Muscle layer of colon (tissue), 2 donors: Measurements from ENCODE around the gene REEP2.
A peak's percentile ranks its signal among the peaks of the same experiment; 100 is the strongest.
"Not testable (repeated sequence)": the region's sequence is repeated elsewhere in the genome, so short reads cannot be mapped to it uniquely, and the experiment has no call there.

Experiments
- H3K27ac ChIP-seq: one replicate; pipeline ENCODE4 v1.7.0; 2013; ENCODE audit warnings: low read depth, mild to moderate bottlenecking, low read length, moderate library complexity
- H3K27me3 ChIP-seq, 2 donors: one replicate each; pipeline ENCODE4 v1.7.0; 2013; ENCODE audit warnings: low read length in 2 of 2, mild to moderate bottlenecking in 2 of 2; ENCODE audit not compliant: insufficient read depth in 2 of 2, control insufficient read depth in 1 of 2
- H3K36me3 ChIP-seq: one replicate; pipeline ENCODE4 v1.7.0; 2013; ENCODE audit warnings: mild to moderate bottlenecking, low read length; ENCODE audit not compliant: insufficient read depth
- H3K4me1 ChIP-seq: one replicate; pipeline ENCODE4 v1.7.0; 2013; ENCODE audit warnings: mild to moderate bottlenecking, low read length; ENCODE audit not compliant: insufficient read depth
- H3K4me3 ChIP-seq, 2 donors: one replicate each; pipeline ENCODE4 v1.7.0; 2013; ENCODE audit warnings: low read length in 2 of 2, low read depth in 1 of 2, mild to moderate bottlenecking in 1 of 2, moderate library complexity in 1 of 2
- H3K9ac ChIP-seq: one replicate; pipeline ENCODE4 v1.7.0; 2013; ENCODE audit warnings: low read length
- H3K9me3 ChIP-seq: one replicate; pipeline ENCODE4 v1.7.0; 2013; ENCODE audit warnings: mild to moderate bottlenecking, low read length
- donor health status: abdominal sarcoma.
- donor health status: Adenocarcinoma of cecum.

The REEP2 gene

GRCh38 chr5:138438724-138439476, at the start of gene REEP2:
REEP2 (plus strand) TSS chr5:138439057; CDS start chr5:138439209, 152 bp downstream.
- Histone ChIP-seq H3K36me3 (peaks cover 25% of the 10 kb centered on the region), H3K4me1 (peaks cover 14% of the 10 kb centered on the region), H3K9ac (peak within 1 kb of the TSS; percentile 49), H3K9me3 (no peaks in the 10 kb centered on the region), H3K27ac (peak within 1 kb of the TSS; percentile 45), H3K27me3 (no peaks in the 10 kb centered on the region), H3K4me3 (peak within 1 kb of the TSS; percentile 25 to 62)

GRCh38 chr5:138389332-138389731, 49.5 kb upstream of the REEP2 start:
- no peak overlapping the region for H3K4me3 ChIP-seq
- peaks cover 56% of the 10 kb centered on the region for H3K36me3 ChIP-seq
- no peak overlapping the region for H3K27ac ChIP-seq

GRCh38 chr5:138389911-138390310, 48.9 kb upstream of the REEP2 start:
- not testable (repeated sequence) for H3K4me3 ChIP-seq, H3K9ac ChIP-seq, H3K9me3 ChIP-seq, H3K4me1 ChIP-seq, H3K27me3 ChIP-seq, H3K27ac ChIP-seq
- peaks cover 61% of the 10 kb centered on the region for H3K36me3 ChIP-seq

More at GRCh38 chr5:138389332-138389731, 49.5 kb upstream of the REEP2 start:
- Histone ChIP-seq H3K27me3 (no peaks in the 10 kb centered on the region), H3K4me1 (no peaks in the 10 kb centered on the region), H3K9ac (no peak overlapping the region), H3K9me3 (no peaks in the 10 kb centered on the region)

GRCh38 chr5:138391859-138392386, 46.9 kb upstream of the REEP2 start:
- no peaks in the 10 kb centered on the region for H3K9me3 ChIP-seq
- no peaks in the 10 kb centered on the region for H3K4me1 ChIP-seq
- H3K9ac ChIP-seq: no peak overlapping the region
- no peaks in the 10 kb centered on the region for H3K27me3 ChIP-seq
- H3K27ac ChIP-seq: no peak overlapping the region
- H3K4me3 ChIP-seq: no peak overlapping the region
- H3K36me3 ChIP-seq: peaks cover 55% of the 10 kb centered on the region

- no peaks in the 10 kb centered on the region for H3K9me3 ChIP-seq
- H3K9ac ChIP-seq: no peak overlapping the region
- H3K27ac ChIP-seq: no peak overlapping the region
- H3K27me3 ChIP-seq: no peaks in the 10 kb centered on the region
- peaks cover 44% of the 10 kb centered on the region for H3K36me3 ChIP-seq
- no peak overlapping the region for H3K4me3 ChIP-seq
- no peaks in the 10 kb centered on the region for H3K4me1 ChIP-seq
Observed at GRCh38 chr5:138402640-138403039, 36.2 kb upstream of the REEP2 start.

GRCh38 chr5:138408023-138408422, 30.8 kb upstream of the REEP2 start:
- peaks cover 29% of the 10 kb centered on the region for H3K36me3 ChIP-seq
- H3K9ac ChIP-seq: no peak overlapping the region
- no peaks in the 10 kb centered on the region for H3K4me1 ChIP-seq
- no peak overlapping the region for H3K27ac ChIP-seq
- no peaks in the 10 kb centered on the region for H3K27me3 ChIP-seq
- no peaks in the 10 kb centered on the region for H3K9me3 ChIP-seq
- H3K4me3 ChIP-seq: no peak overlapping the region

GRCh38 chr5:138410996-138411640, 27.7 kb upstream of the REEP2 start:
- H3K9me3 ChIP-seq, H3K4me3 ChIP-seq, H3K27ac ChIP-seq, H3K4me1 ChIP-seq, H3K9ac ChIP-seq, H3K27me3 ChIP-seq: not testable (repeated sequence)
- peaks cover 38% of the 10 kb centered on the region for H3K36me3 ChIP-seq

- H3K27ac ChIP-seq: no peak overlapping the region
- peaks cover 78% of the 10 kb centered on the region for H3K36me3 ChIP-seq
- no peak overlapping the region for H3K4me3 ChIP-seq
- no peaks in the 10 kb centered on the region for H3K9me3 ChIP-seq
- no peaks in the 10 kb centered on the region for H3K4me1 ChIP-seq
- no peaks in the 10 kb centered on the region for H3K27me3 ChIP-seq
- no peak overlapping the region for H3K9ac ChIP-seq
Observed at GRCh38 chr5:138418444-138418843, 20.4 kb upstream of the REEP2 start.

GRCh38 chr5:138425079-138425478, 13.8 kb upstream of the REEP2 start:
- no peaks in the 10 kb centered on the region for H3K27me3 ChIP-seq
- H3K36me3 ChIP-seq: peaks cover 84% of the 10 kb centered on the region
- no peak overlapping the region for H3K9ac ChIP-seq
- no peak overlapping the region for H3K4me3 ChIP-seq
- H3K9me3 ChIP-seq: no peaks in the 10 kb centered on the region
- no peaks in the 10 kb centered on the region for H3K4me1 ChIP-seq
- H3K27ac ChIP-seq: no peak overlapping the region

- Histone ChIP-seq H3K9ac (no peak overlapping the region), H3K4me1 (peaks cover 14% of the 10 kb centered on the region), H3K27ac (no peak overlapping the region), H3K27me3 (no peaks in the 10 kb centered on the region), H3K36me3 (peaks cover 49% of the 10 kb centered on the region), H3K9me3 (no peaks in the 10 kb centered on the region), H3K4me3 (no peak overlapping the region)
Observed at GRCh38 chr5:138435943-138436342, 2.9 kb upstream of the REEP2 start.

- Histone ChIP-seq H3K4me3 (peak overlapping the region; percentile 25 to 62), H3K9me3 (no peaks in the 10 kb centered on the region), H3K36me3 (peaks cover 32% of the 10 kb centered on the region), H3K9ac (peak overlapping the region; percentile 49), H3K4me1 (peaks cover 14% of the 10 kb centered on the region), H3K27me3 (no peaks in the 10 kb centered on the region), H3K27ac (no peak overlapping the region)
Observed at GRCh38 chr5:138438003-138438723, 694 bp upstream of the REEP2 start.
